Calu3 (cell line): ENCODE measurements around the gene FMNL1. TPM values are rescaled to one million over a fixed set of nuclear protein-coding genes. Genes with fewer than 3 reads are reported as not detected.

Experiments used
- BruUV-seq: library from RNA; stranded (reverse); fragments of 400-500 nt; replicated peaks from 2 replicates; lab custom pipeline; 2021; lab: Mats Ljungman, UMichigan
- CTCF ChIA-PET: fragments of 300-600 bp; sonication (Branson Sonifier 250); formaldehyde crosslinking; loops from one replicate; lab custom pipeline; 2022; ENCODE audit warnings: antibody characterized with exemption; lab: Charles Lee
- DNase-seq: peaks from one replicate; pipeline ENCODE4 v3.0.0; 2022
- H3K27ac Mint-ChIP-seq: one replicate; pipeline ENCODE4 v1.8.0; 2022; ENCODE audit warnings: mixed read lengths; ENCODE audit not compliant: unreplicated experiment
- H3K27me3 Mint-ChIP-seq: one replicate; pipeline ENCODE4 v1.8.0; 2022; ENCODE audit warnings: mixed read lengths; ENCODE audit not compliant: unreplicated experiment
- H3K36me3 Mint-ChIP-seq: one replicate; pipeline ENCODE4 v1.8.0; 2022; ENCODE audit warnings: mild to moderate bottlenecking, moderate library complexity, mixed read lengths; ENCODE audit not compliant: insufficient read depth, unreplicated experiment
- H3K4me1 Mint-ChIP-seq: one replicate; pipeline ENCODE4 v1.8.0; 2022; ENCODE audit warnings: mild to moderate bottlenecking, low read depth, mixed read lengths; ENCODE audit not compliant: unreplicated experiment
- H3K4me3 Mint-ChIP-seq: one replicate; pipeline ENCODE4 v1.8.0; 2022; ENCODE audit warnings: mild to moderate bottlenecking, low read depth, moderate library complexity, mixed read lengths; ENCODE audit not compliant: unreplicated experiment
- H3K9me3 Mint-ChIP-seq: one replicate; pipeline ENCODE4 v1.8.0; 2022; ENCODE audit warnings: low read depth, mixed read lengths; ENCODE audit not compliant: unreplicated experiment
- CTCF ChIP-seq: fragments of 200-600 bp; IDR thresholded peaks from one replicate; pipeline ENCODE4 v1.8.0; 2022; ENCODE audit warnings: antibody characterized with exemption; ENCODE audit not compliant: unreplicated experiment
- intact Hi-C: fragments of 100-400 bp; cut with micrococcal nuclease; formaldehyde crosslinking; loops from one replicate; pipeline ENCODE4 v1.10.0; 2022; ENCODE audit not compliant: unreplicated experiment
- total RNA-seq: library from RNA; stranded (reverse); gene quantifications from 2 replicates; pipeline ENCODE4 v1.2.3, GENCODE V29; 2022

Gene FMNL1
- total RNA-seq, 1 experiment from 2014 or later: 9.6 TPM

- TF ChIP-seq CTCF: no peak
- H3K27ac Mint-ChIP-seq: no peak overlapping the region
- CTCF ChIA-PET: interaction anchor here (0.7 to 2.0 kb wide), 2 partner anchors 10 to 102 kb away, joined by 4 to 10 read pairs; no protein-coding TSS in a partner anchor
- no peaks in the 10 kb centered on the region for H3K27me3 Mint-ChIP-seq
- no peaks in the 10 kb centered on the region for H3K9me3 Mint-ChIP-seq
- no peak overlapping the region for H3K4me3 Mint-ChIP-seq
- intact Hi-C loops: no loop called here
- no TSS peak for BruUV-seq
- H3K4me1 Mint-ChIP-seq: no peaks in the 10 kb centered on the region
- H3K36me3 Mint-ChIP-seq: peaks cover 85% of the 10 kb centered on the region
- DNase-seq: no peak
Measured at GRCh38 chr17:45283711-45284110, 62.0 kb downstream of the FMNL1 start.

GRCh38 chr17:45284176-45285140, 62.8 kb downstream of the FMNL1 start:
- Mint-ChIP-seq H3K4me3 (no peak overlapping the region), H3K9me3 (no peaks in the 10 kb centered on the region)
- peak; percentile 56 for DNase-seq

GRCh38 chr17:45286286-45286685, 64.6 kb downstream of the FMNL1 start:
- no TSS peak for BruUV-seq
- no peak for DNase-seq
- Mint-ChIP-seq H3K9me3 (no peaks in the 10 kb centered on the region), H3K27me3 (no peaks in the 10 kb centered on the region), H3K36me3 (peaks cover 83% of the 10 kb centered on the region), H3K27ac (no peak overlapping the region), H3K4me1 (peaks cover 18% of the 10 kb centered on the region), H3K4me3 (no peak overlapping the region)
- no peak for TF ChIP-seq CTCF
- intact Hi-C loops: no loop called here
- CTCF ChIA-PET: interaction anchor here (1.9 kb wide), 1 partner anchor 99 kb away, joined by 5 read pairs; no protein-coding TSS in a partner anchor

More at GRCh38 chr17:45284176-45285140, 62.8 kb downstream of the FMNL1 start:
- peaks cover 85% of the 10 kb centered on the region for H3K36me3 Mint-ChIP-seq
- peak; percentile 41 for TF ChIP-seq CTCF
- intact Hi-C loops: no loop called here
- H3K27me3 Mint-ChIP-seq: no peaks in the 10 kb centered on the region
- no peak overlapping the region for H3K27ac Mint-ChIP-seq
- no peaks in the 10 kb centered on the region for H3K4me1 Mint-ChIP-seq
- CTCF ChIA-PET: interaction anchor here (0.7 to 2.0 kb wide), 5 partner anchors 7 to 101 kb away, joined by 4 to 10 read pairs (median 5); no protein-coding TSS in a partner anchor
- no TSS peak for BruUV-seq

GRCh38 chr17:45287526-45288500, 66.1 kb downstream of the FMNL1 start:
- H3K27me3 Mint-ChIP-seq: no peaks in the 10 kb centered on the region
- H3K4me1 Mint-ChIP-seq: peaks cover 23% of the 10 kb centered on the region
- peaks cover 72% of the 10 kb centered on the region for H3K36me3 Mint-ChIP-seq
- no peak for DNase-seq
- CTCF ChIA-PET: interaction anchor here (0.5 to 1.7 kb wide), 4 partner anchors 9 to 748 kb away, joined by 3 to 6 read pairs (median 4); no protein-coding TSS in a partner anchor
- intact Hi-C loops: no loop called here
- no TSS peak for BruUV-seq
- no peak overlapping the region for H3K27ac Mint-ChIP-seq
- no peak for TF ChIP-seq CTCF
- H3K4me3 Mint-ChIP-seq: no peak overlapping the region
- H3K9me3 Mint-ChIP-seq: no peaks in the 10 kb centered on the region
